Panc1 (cell line): Measurements from ENCODE around the gene VMO1.

Experiments used
- POLR2AphosphoS5 ChIP-seq: IDR thresholded peaks from 2 replicates; pipeline ENCODE4 v1.6.1; 2012; ENCODE audit warnings: mild to moderate bottlenecking, low read depth, low read length, moderate library complexity
- TCF7L2 ChIP-seq: IDR thresholded peaks from 2 replicates; pipeline ENCODE4 v1.6.1; 2011; ENCODE audit warnings: mild to moderate bottlenecking, low read depth, low read length, inconsistent platforms
- TF ChIP-seq, protein P1 (sequence below), 2 experiments: IDR thresholded peaks; 2 replicates each; pipeline ENCODE4 v1.6.1; 2011 to 2012; ENCODE audit warnings: low read depth in 2 of 2, control low read depth in 1 of 2, low read length in 1 of 2, mild to moderate bottlenecking in 1 of 2, moderate library complexity in 1 of 2; ENCODE audit not compliant: insufficient read depth in 1 of 2
- TF ChIP-seq, protein P2 (sequence below): fragments of 450-650 bp; IDR thresholded peaks from 2 replicates; pipeline ENCODE4 v1.5.1; 2017; ENCODE audit warnings: mild to moderate bottlenecking

DNA sequence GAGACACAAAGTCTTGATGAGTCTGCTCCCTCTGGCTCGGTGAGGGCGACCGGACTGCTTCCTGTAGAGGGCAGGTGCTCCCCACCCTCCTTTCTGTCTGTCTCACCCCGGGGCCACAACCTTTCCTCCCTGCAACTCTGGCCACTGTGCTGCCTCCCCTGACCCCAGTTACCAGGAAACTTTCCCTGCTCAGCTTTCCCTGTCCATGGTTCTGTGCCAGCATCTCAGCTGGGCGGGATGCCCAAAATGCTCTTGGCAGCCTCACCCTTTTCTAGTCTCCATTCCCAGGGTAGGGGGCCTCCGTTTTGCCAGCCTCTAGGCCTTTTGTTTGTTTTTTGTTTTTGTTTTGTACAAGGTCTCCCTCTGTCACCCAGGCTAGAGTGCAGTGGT lies 22.2 kb upstream of the VMO1 start:
- TF ChIP-seq, protein P1, sequence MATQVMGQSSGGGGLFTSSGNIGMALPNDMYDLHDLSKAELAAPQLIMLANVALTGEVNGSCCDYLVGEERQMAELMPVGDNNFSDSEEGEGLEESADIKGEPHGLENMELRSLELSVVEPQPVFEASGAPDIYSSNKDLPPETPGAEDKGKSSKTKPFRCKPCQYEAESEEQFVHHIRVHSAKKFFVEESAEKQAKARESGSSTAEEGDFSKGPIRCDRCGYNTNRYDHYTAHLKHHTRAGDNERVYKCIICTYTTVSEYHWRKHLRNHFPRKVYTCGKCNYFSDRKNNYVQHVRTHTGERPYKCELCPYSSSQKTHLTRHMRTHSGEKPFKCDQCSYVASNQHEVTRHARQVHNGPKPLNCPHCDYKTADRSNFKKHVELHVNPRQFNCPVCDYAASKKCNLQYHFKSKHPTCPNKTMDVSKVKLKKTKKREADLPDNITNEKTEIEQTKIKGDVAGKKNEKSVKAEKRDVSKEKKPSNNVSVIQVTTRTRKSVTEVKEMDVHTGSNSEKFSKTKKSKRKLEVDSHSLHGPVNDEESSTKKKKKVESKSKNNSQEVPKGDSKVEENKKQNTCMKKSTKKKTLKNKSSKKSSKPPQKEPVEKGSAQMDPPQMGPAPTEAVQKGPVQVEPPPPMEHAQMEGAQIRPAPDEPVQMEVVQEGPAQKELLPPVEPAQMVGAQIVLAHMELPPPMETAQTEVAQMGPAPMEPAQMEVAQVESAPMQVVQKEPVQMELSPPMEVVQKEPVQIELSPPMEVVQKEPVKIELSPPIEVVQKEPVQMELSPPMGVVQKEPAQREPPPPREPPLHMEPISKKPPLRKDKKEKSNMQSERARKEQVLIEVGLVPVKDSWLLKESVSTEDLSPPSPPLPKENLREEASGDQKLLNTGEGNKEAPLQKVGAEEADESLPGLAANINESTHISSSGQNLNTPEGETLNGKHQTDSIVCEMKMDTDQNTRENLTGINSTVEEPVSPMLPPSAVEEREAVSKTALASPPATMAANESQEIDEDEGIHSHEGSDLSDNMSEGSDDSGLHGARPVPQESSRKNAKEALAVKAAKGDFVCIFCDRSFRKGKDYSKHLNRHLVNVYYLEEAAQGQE (IDR thresholded peaks at IDR 0.05; ENCODE audit: insufficient read depth in 1 of 2, low read depth in 2 of 2, low read length in 1 of 2): no peak
- TF ChIP-seq, protein P2, sequence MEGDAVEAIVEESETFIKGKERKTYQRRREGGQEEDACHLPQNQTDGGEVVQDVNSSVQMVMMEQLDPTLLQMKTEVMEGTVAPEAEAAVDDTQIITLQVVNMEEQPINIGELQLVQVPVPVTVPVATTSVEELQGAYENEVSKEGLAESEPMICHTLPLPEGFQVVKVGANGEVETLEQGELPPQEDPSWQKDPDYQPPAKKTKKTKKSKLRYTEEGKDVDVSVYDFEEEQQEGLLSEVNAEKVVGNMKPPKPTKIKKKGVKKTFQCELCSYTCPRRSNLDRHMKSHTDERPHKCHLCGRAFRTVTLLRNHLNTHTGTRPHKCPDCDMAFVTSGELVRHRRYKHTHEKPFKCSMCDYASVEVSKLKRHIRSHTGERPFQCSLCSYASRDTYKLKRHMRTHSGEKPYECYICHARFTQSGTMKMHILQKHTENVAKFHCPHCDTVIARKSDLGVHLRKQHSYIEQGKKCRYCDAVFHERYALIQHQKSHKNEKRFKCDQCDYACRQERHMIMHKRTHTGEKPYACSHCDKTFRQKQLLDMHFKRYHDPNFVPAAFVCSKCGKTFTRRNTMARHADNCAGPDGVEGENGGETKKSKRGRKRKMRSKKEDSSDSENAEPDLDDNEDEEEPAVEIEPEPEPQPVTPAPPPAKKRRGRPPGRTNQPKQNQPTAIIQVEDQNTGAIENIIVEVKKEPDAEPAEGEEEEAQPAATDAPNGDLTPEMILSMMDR: no peak
- TF ChIP-seq POLR2AphosphoS5 (no peak), TCF7L2 (no peak)
